Amniotic stem cell (primary cell): ENCODE results near the gene ZNF223.

Source experiments
- DNase-seq: peaks from one replicate; lab custom pipeline; 2025; lab: John Stamatoyannopoulos, UW

The ZNF223 gene

DNA sequence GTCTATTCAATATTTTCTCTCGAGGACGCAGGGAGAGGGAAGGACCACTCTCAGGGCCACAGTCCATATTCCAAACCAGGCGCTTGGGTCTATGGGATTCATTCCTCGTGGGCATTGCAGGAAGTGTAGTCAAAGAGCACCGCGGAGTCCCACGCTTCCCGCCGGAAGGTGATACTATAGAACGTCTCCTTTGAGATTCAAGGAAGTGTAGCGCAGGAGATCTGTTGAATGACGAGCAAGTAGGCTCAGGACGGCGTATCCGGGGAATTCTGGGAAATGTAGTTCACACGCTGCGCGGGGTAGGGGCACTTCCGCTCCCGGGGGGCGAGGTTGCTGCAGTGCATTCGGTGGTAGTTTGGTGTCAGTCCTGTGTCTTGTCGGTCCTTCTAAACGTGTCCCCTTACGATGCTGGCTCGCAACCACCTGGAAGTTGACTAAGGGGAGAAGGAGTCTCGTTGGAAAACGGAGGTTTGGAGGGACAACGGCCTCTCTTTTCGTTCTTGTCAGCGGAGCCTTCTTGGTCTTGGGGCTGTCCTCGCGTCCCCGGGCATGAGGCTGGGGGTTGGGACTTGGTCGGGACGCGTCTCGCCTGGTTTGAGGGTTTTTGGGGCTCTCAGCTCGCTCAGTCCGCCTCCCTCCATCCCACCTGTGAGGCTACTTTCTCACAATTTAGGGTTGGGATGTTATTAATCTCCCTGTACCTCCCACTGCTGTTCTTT is 20.1 kb downstream of the ZNF223 start, which contains the start of gene ZNF284:
Gene ZNF284 (plus strand): TSS at position 336 of the 719 bp plus-strand sequence. CDS start 4,231 bp downstream, outside the sequence.
- DNase-seq, result peak; percentile 64

DNA sequence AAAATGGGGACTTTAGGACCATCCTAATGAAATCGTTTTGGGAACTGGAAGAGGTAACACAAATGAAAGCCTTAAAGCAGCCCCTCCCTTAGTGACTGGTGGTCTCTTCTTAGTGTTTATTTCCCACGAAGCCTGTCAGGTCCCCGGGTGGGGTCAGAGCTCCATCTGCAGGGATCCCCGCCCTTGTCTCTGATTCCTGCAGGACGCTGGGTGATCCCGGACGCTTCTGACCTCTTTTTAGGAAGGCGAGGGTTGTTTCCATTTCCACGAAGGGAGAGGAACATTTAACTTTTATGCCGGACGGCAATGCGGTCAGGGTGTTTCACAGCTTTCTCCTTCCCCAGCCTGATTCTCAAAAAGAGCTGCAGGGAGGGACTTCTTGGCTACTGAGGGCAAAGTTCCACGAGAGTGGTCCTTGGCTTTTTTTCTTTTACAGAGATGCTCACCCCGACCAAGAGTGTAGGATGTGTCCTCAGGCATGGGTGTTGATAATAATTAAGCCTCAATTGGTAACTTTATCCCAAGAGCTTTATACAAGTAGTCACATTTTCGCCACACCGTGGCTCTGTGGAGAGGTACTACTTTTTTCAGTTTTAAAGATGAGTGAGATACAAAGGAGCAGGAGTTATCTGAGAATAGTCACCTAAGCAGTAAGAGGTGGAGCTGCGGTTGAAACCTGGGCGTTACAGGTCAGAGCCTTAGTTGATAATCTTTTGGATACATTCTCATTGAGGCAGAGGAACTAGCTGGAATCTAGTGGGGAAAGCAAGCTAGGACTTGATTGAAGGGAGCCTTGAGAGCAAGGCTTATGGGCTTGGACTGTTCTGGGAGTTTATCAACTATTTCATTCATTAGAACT is 20.9 kb downstream of the ZNF223 start:
- DNase-seq, result no peak

DNA sequence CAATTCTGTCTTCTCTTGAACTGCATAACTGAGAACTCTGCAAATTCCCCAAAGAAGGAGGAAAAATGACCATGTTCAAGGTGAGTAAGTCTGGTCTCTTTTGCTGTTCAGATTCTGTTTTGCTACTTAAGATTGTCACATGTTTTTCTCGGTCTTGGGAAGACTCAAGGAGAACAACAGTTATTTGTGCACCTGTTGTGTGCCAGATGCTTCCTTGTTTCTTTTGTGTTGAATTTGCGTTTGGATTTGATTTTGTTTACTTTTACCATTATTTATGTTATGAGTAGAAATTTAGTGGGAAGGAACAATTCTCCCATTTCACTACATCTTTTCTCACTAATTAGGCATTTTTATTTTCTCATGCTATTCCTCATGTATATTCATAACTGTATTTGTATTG is 24.5 kb downstream of the ZNF223 start:
- no peak for DNase-seq

DNA sequence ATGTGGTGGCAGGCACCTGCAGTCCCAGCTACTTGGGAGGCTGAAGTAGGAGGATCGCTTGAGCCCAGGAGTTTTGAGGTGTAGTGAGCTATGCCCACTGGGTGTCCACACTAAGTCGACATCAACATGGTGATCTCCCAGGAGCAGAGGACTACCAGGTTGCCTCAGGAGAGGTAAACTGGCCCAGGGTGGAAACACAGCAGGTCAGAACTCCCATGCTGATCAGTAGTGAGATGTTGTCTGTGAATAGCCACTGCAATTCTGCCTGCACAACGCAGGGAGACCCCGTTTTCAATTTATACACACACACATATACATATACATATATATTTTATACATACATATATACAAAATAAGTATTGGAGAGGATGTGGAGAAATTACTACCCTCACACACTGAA is 40.3 kb downstream of the ZNF223 start:
- no peak for DNase-seq

DNA sequence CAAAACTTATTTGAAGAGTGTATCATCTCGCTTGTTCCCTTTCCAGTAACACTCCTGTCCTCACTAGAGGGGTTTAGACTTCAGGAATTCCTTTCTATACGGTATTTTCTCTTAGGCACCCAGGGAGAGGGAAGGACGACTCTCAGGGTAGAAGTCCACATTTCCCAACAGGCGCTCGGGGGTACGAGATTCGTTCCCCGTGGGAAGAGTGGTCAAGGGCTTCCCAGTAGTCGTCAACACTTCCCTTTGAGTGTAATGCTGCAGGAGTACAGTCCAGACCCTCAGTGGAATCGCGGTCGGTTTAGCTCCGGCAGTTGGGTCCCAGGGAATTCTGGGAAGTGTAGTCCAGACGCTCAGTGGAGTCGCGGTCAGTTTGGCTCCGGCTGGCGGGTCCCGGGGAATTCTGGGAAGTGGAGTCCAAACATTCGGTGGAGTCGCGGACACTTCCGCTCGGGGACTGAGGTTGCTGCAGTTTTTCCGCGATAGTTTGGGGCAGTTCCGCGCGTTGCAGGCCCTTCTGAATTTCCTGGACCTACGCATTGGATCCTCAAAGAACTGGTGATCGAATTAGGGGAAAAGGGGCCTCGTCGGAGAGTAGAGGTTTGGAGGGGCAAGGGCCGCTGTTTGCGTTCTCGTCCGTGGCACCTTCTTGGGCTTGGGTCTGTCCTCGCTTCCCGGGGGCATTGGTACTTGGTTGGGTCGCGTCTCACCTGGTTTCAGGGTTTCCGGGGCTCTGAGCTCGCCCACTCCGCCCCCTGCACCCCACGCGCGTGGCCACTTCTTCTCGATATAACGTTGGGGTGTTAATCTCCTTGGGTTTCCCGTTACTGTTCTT is 42.3 kb downstream of the ZNF223 start, which contains the start of gene ZNF224:
Gene ZNF224 (plus strand): TSS at position 431 of the 835 bp plus-strand sequence. CDS start 3,513 bp downstream, outside the sequence.
- peak; percentile 88 for DNase-seq

DNA sequence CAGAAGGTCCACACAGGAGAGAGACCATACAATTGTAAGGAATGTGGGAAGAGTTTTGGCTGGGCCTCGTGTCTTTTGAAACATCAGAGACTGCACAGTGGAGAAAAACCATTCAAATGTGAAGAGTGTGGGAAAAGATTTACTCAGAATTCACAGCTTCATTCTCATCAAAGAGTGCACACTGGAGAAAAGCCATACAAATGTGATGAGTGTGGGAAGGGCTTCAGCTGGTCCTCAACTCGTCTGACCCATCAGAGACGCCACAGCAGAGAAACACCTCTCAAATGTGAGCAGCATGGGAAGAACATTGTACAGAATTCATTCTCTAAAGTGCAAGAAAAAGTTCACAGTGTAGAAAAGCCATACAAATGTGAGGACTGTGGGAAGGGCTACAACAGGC is 55.9 kb downstream of the ZNF223 start:
- no peak for DNase-seq

DNA sequence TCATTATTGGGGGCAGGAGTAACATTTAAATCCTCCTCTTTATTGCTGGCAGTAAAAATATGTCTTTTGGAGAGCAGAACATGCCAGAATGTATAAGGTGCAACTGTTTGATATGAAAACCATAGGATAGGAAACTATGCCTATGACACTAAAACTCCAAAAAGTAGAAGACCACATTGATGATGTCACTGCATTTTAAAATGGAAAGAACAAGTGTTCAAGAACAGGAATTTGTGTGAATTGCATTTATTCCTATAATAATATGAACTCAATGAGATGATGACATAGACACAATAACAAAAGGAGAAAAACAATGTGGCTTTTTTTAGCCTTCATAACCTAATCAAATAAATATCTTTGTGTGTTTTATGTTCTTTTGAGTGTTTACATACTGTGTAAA is 57.6 kb downstream of the ZNF223 start:
- no peak for DNase-seq

DNA sequence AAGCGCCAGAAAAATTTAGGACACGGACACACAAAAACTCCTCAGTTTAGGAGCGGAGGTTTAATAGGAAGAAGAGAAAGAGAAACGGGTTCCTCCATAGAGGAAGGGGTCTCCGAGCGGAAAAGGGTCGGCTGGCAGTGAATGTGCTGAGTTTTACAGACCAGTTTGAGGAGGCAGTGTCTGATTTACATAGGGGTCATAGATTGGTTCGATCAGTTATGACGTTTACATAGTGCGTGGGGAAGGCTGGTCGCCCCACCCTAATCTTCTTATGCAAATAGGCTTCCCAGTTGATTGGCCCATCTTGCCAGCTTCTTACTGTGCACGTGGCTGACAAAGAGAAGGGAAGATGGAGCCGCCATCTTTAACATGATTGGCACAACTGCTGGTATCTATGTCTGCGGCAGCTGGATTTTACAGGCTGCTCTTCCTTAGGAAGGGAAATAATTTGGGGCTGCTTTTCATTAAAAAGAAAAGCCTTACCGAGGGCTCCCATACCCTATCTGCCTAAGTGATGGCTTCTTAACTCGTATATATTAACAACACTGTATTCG is 60.2 kb downstream of the ZNF223 start:
- peak; percentile 82 for DNase-seq

DNA sequence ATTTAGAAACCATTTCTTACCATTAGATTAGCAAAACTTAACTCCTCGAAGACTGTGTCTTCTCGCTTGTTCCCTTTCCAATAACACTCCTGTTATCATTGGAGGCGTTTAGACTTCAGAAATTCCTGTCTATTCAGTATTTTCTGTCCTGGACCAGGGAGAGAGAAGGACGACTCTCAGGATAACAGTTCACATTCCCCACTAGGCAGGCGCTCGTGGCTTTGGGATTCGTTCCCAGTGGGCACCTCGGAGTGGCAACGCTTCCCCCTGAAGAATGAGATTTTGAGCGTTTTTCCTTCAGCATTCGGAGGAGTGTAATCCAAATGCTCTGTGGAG is 60.9 kb downstream of the ZNF223 start:
- no peak for DNase-seq

DNA sequence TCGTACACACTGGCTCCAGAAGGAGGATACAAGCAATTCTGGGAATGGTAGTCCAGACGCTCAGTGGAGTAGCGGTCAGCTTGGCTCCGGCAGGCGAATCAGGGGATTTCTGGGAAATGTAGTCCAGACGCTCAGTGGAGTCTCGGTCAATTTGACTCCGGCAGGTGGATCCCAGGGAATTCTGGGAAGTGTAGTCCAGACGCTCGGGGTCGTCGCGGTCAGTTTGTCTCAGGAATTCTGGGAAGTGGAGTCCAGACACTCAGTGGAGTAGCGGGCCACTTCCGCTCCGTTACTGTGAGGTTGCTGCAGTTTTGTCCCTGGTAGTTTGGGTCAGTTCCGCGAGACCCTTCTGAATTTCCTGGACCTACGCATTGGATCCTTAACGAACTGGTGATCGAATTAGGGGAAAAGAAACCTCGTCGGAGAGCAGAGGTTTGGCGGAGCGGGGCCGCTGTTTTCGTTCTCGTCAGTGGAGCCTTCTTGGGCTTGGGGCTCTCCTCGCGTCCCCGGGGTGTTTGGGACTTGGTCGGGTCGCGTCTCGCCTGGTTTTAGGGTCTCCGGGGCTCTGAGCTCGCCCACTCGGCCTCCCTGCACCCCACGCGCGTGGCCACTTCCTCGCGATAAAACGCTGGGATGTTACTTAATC is 61.4 kb downstream of the ZNF223 start, which contains the start of gene ZNF225:
Gene ZNF225 (plus strand): TSS at position 262 of the 646 bp plus-strand sequence. CDS start 2,429 bp downstream, outside the sequence.
- peak; percentile 96 for DNase-seq

DNA sequence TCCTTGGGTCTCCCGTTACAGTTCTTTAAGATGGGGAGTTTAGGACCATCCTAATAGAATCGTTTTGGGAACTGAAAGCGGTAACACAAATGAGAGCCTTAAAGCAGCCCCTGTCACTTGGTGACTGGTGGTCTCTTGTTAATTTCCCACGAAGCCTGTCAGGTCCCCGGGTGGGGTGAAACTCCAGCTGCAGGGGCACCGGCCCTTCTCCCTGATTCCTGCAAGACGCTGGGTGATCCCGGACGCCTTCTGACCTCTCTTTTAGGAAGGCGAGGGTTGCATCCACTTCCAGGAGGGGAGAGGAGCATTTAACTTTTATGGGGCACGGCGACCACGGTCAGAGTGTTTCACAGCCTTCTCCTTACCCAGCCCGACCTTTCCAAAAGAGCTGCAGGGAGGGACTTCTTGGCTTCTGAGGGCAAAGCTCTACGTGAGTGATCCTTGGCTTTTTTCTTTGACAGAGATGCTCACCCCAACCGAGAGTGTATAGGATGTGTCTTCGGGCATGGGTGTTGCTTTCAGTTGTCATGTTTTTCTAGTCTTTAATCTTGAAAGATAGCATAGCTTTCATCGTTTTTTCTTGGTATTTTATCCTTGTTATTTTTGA is 62.1 kb downstream of the ZNF223 start:
- DNase-seq, result no peak
